PC-3 (cell line): ENCODE data around the gene GID4. TPM values are rescaled to one million over a fixed set of nuclear protein-coding genes. Genes with fewer than 3 reads are reported as not detected.
"Not testable (repeated sequence)": the region's sequence is repeated elsewhere in the genome, so short reads cannot be mapped to it uniquely, and the experiment has no call there.

ENCODE experiments used
- ATAC-seq: fragments of 200-7000 bp; cut with Tn5 transposase; 2 replicates; pipeline ENCODE4 v1.9.1; 2020; ENCODE audit warnings: mild to moderate bottlenecking, moderate library complexity
- BruUV-seq: library from RNA; stranded (reverse); fragments of 400-500 nt; replicated peaks from 2 replicates; lab custom pipeline; 2021; lab: Mats Ljungman, UMichigan
- CTCF ChIA-PET: fragments of 300-600 bp; sonication (Branson Sonifier 250); formaldehyde crosslinking; loops from one replicate; lab custom pipeline; 2022; ENCODE audit warnings: antibody characterized with exemption; lab: Charles Lee
- POLR2A ChIA-PET: fragments of 300-600 bp; sonication (Branson Sonifier 250); formaldehyde crosslinking; loops from one replicate; lab custom pipeline; 2022; ENCODE audit warnings: antibody characterized with exemption; ENCODE audit not compliant: unreplicated experiment; lab: Charles Lee
- DNase-seq: peaks from one replicate; pipeline ENCODE4 v3.0.0-alpha.2; 2015
- H2AFZ ChIP-seq: fragments of 300-600 bp; sonication (generic); 2 replicates; pipeline ENCODE4 v1.6.0; 2016; ENCODE audit warnings: antibody characterized with exemption, low read length
- H3F3A ChIP-seq: fragments of 300-600 bp; sonication (generic); one replicate; pipeline ENCODE4 v1.6.0; 2017; ENCODE audit warnings: antibody characterized with exemption, low read length, control low read depth, mild to moderate bottlenecking; ENCODE audit not compliant: unreplicated experiment
- H3K27ac ChIP-seq: fragments of 300-600 bp; sonication (generic); 2 replicates; pipeline ENCODE4 v1.5.1; 2016; ENCODE audit warnings: mild to moderate bottlenecking, low read length
- H3K27me3 ChIP-seq: fragments of 300-600 bp; sonication (generic); 2 replicates; pipeline ENCODE4 v1.6.1; 2016; ENCODE audit warnings: low read length, mixed read lengths
- H3K36me3 ChIP-seq: fragments of 300-600 bp; sonication (generic); 2 replicates; pipeline ENCODE4 v1.6.1; 2016; ENCODE audit warnings: low read depth, mixed run types, low read length, mixed read lengths
- H3K4me1 ChIP-seq: fragments of 300-600 bp; sonication (generic); 2 replicates; pipeline ENCODE4 v1.5.1; 2016; ENCODE audit warnings: low read length; ENCODE audit not compliant: insufficient read depth
- H3K4me2 ChIP-seq: fragments of 300-600 bp; sonication (generic); 2 replicates; pipeline ENCODE4 v1.6.0; 2016; ENCODE audit warnings: low read length
- H3K4me3 ChIP-seq: fragments of 300-600 bp; sonication (generic); 2 replicates; pipeline ENCODE4 v1.5.1; 2016; ENCODE audit warnings: mild to moderate bottlenecking, low read length, mixed read lengths
- H3K79me2 ChIP-seq: fragments of 300-600 bp; sonication (generic); 2 replicates; pipeline ENCODE4 v1.6.1; 2017; ENCODE audit warnings: low read length, mixed read lengths
- H3K9ac ChIP-seq: fragments of 300-600 bp; sonication (generic); 2 replicates; pipeline ENCODE4 v1.6.0; 2016; ENCODE audit warnings: mild to moderate bottlenecking, low read length
- H3K9me2 ChIP-seq: fragments of 300-600 bp; sonication (generic); replicated peaks from 2 replicates; pipeline ENCODE4 v1.6.1; 2016; ENCODE audit warnings: mixed run types, low read length, mixed read lengths
- H3K9me3 ChIP-seq: fragments of 300-600 bp; sonication (generic); 2 replicates; pipeline ENCODE4 v1.6.1; 2016; ENCODE audit warnings: low read length, mixed read lengths
- H4K20me1 ChIP-seq: fragments of 300-600 bp; sonication (generic); 2 replicates; pipeline ENCODE4 v1.6.1; 2016; ENCODE audit warnings: low read length, mixed read lengths
- EZH2 ChIP-seq: fragments of 300-600 bp; sonication (generic); IDR thresholded peaks from one replicate; pipeline ENCODE4 v1.6.1; 2017; ENCODE audit warnings: antibody characterized with exemption, mild to moderate bottlenecking, low read length; ENCODE audit not compliant: unreplicated experiment
- EZH2phosphoT487 ChIP-seq: fragments of 300-600 bp; sonication (generic); IDR thresholded peaks from 2 replicates; pipeline ENCODE4 v1.6.1; 2018; ENCODE audit warnings: mild to moderate bottlenecking, antibody characterized with exemption, low read length, borderline replicate concordance
- intact Hi-C: fragments of 100-400 bp; cut with micrococcal nuclease; formaldehyde crosslinking; loops from 2 replicates; pipeline ENCODE4 v1.9.0; 2023
- total RNA-seq: library from RNA; depleted of rRNA; stranded (reverse); fragments of >200 nt; gene quantifications from 2 replicates; pipeline ENCODE4 v1.2.3, GENCODE V29; 2014
- TF ChIP-seq, protein P1 (sequence below): fragments of 300-600 bp; sonication (generic); conservative IDR thresholded peaks from 2 replicates; pipeline ENCODE4 v1.5.1; 2017; ENCODE audit warnings: antibody characterized with exemption, low read depth, mild to moderate bottlenecking, low read length

Gene GID4
- total RNA-seq, 1 experiment from 2014 or later: 7.3 TPM

DNA sequence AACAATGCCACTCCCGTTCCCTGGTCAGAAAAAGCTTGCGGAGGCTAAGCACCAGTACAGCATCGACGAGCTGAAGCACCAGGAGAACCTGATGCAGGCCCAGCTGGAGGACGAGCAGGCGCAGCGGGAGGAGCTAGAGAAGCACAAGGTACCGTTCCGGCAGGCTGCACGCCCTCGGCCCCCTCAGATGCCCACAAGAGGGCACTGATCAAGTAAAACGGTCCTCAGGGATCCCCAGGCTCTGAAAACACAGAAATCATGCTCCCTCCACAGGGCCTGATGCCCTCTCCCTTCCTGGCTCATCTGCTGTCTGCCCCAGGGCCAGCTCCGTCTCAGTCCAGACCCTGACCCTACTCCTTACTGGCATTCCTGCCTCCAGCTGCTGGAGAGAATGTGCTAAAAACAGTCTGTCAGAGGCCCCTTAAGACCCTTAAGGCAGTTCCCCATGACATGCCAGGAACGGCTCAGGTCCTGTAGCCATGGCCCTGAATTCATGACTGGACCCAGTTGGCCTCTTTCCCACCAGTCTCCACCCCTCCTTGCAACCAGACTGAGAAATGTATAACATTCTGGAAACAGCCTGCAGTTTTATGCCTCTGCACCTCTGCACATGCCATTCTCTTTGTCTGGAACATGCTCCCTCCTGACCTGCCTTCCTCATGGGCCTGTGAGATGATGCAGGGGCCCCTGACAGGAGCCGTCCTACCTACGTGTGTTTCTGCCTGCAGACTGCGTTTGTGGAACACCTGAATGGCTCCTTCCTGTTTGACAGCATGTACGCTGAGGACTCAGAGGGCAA lies 44.7 kb upstream of the GID4 start:
- Histone ChIP-seq H3K9me2 (no peaks in the 10 kb centered on the region), H3K4me2 (no peak overlapping the region), H3K4me3 (no peak overlapping the region), H3K27me3 (no peaks in the 10 kb centered on the region), H3F3A (no peaks in the 10 kb centered on the region), H4K20me1 (no peaks in the 10 kb centered on the region), H3K4me1 (peaks cover 18% of the 10 kb centered on the region), H3K36me3 (no peaks in the 10 kb centered on the region), H3K9ac (no peak overlapping the region), H2AFZ (no peak overlapping the region), H3K27ac (no peak overlapping the region), H3K9me3 (no peaks in the 10 kb centered on the region), H3K79me2 (no peaks in the 10 kb centered on the region)
- DNase-seq (peak; percentile 35), ATAC-seq (peak; percentile 7; the same call in 1 of the 2 replicates)
- CTCF ChIA-PET: no interaction called here
- intact Hi-C loops: loop anchor here (5.0 kb wide), 1 partner anchor 38 kb away; no protein-coding TSS in a partner anchor
- POLR2A ChIA-PET: no interaction called here
- no TSS peak for BruUV-seq
- no peak for TF ChIP-seq EZH2phosphoT487
- TF ChIP-seq, protein P1, sequence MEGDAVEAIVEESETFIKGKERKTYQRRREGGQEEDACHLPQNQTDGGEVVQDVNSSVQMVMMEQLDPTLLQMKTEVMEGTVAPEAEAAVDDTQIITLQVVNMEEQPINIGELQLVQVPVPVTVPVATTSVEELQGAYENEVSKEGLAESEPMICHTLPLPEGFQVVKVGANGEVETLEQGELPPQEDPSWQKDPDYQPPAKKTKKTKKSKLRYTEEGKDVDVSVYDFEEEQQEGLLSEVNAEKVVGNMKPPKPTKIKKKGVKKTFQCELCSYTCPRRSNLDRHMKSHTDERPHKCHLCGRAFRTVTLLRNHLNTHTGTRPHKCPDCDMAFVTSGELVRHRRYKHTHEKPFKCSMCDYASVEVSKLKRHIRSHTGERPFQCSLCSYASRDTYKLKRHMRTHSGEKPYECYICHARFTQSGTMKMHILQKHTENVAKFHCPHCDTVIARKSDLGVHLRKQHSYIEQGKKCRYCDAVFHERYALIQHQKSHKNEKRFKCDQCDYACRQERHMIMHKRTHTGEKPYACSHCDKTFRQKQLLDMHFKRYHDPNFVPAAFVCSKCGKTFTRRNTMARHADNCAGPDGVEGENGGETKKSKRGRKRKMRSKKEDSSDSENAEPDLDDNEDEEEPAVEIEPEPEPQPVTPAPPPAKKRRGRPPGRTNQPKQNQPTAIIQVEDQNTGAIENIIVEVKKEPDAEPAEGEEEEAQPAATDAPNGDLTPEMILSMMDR: peak; percentile 57
- TF ChIP-seq EZH2: no peak

DNA sequence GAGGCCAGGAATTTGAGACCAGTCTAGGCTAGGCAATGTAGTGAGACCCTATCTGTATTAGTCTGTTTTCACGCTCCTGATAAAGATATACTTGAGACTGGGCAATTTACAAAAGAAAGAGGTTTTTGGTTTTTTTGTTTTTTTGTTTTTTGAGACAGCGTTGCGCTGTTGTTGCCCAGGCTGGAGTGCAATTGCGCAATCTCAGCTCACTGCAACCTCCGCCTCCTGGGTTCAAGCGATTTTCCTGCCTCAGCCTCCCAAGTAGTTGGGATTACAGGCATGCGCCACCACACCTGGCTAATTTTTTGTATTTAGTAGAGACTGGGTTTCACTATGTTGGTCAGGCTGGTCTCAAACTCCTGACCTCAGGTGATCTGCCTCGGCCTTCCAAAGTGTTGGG lies 43.3 kb upstream of the GID4 start:
- H3K4me2 ChIP-seq, H3K4me1 ChIP-seq, H3K9ac ChIP-seq, H3K27me3 ChIP-seq, H3K79me2 ChIP-seq, POLR2A ChIA-PET, ATAC-seq, H3K9me2 ChIP-seq, H3K27ac ChIP-seq, DNase-seq, H2AFZ ChIP-seq, H3K4me3 ChIP-seq, H3K9me3 ChIP-seq, H4K20me1 ChIP-seq, BruUV-seq, intact Hi-C loops, H3K36me3 ChIP-seq, H3F3A ChIP-seq: not testable (repeated sequence)
- CTCF ChIA-PET: interaction anchor here (0.6 kb wide), 1 partner anchor 21 kb away, joined by 4 read pairs; no protein-coding TSS in a partner anchor

DNA sequence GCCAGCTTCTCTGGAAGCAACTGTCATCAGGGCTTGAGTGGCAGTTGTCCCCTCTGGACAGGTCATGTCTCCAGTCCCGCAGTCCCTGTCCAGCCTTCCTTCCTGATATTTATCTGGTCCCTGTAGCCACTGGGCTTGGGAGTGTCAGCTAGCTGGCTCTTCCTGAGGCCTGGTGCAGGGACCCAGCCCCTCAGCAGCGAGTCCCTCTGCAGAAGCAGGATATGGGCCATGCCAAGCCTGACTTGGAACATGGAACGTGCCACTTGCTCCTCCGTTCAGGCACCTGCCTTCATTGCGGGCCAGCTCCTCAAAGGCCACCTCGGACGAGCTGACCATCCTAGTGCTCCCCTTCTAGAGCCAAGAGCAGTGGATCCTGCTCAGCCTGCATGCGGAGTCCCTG lies 40.3 kb upstream of the GID4 start:
- Histone ChIP-seq H3K79me2 (no peaks in the 10 kb centered on the region), H3K4me3 (no peak overlapping the region), H3K27ac (no peak overlapping the region), H3K4me2 (no peak overlapping the region), H2AFZ (no peak overlapping the region), H3F3A (no peaks in the 10 kb centered on the region), H3K9ac (no peak overlapping the region), H3K27me3 (no peaks in the 10 kb centered on the region), H3K36me3 (no peaks in the 10 kb centered on the region), H3K9me2 (no peaks in the 10 kb centered on the region), H3K9me3 (no peaks in the 10 kb centered on the region), H4K20me1 (no peaks in the 10 kb centered on the region), H3K4me1 (no peaks in the 10 kb centered on the region)
- BruUV-seq: no TSS peak
- no peak for ATAC-seq
- ChIA-PET POLR2A (no interaction called here), CTCF (interaction anchor here (0.6 kb wide), 1 partner anchor 24 kb away, joined by 10 read pairs; no protein-coding TSS in a partner anchor)
- intact Hi-C loops: no loop called here
- TF ChIP-seq EZH2 (no peak), EZH2phosphoT487 (no peak)
- TF ChIP-seq, protein P1: no peak
- DNase-seq: no peak
